Vagina (tissue), 2 donors: Measurements from ENCODE around the gene TAF3. TPM values are rescaled to one million over a fixed set of nuclear protein-coding genes. Genes with fewer than 3 reads are reported as not detected.
A peak's percentile ranks its signal among the peaks of the same experiment; 100 is the strongest.

Experiments used
- DNase-seq, 2 donors: peaks; one replicate each; pipeline ENCODE4 v3.0.0-alpha.2; 2017; ENCODE audit errors: extremely low spot score in 2 of 2
- H3K27ac ChIP-seq: fragments of 200-600 bp; sonication (generic); one replicate; pipeline ENCODE4 v1.5.1; 2019
- H3K27me3 ChIP-seq: fragments of 200-600 bp; sonication (generic); one replicate; pipeline ENCODE4 v1.5.1; 2019
- H3K36me3 ChIP-seq, 2 donors: fragments of 200-600 bp; sonication (generic); one replicate each; pipeline ENCODE4 v1.5.1; 2017 to 2019
- H3K4me1 ChIP-seq: fragments of 200-600 bp; sonication (generic); one replicate; pipeline ENCODE4 v1.5.1; 2019
- H3K4me3 ChIP-seq, 2 donors: fragments of 200-600 bp; sonication (generic); 1 replicate in 1 of 2; 2 replicates in 1 of 2; pipeline ENCODE4 v1.5.1; 2016 to 2019
- H3K9me3 ChIP-seq: fragments of 200-600 bp; sonication (generic); one replicate; pipeline ENCODE4 v1.5.1; 2019
- CTCF ChIP-seq, 3 experiments: fragments of 450-650 bp in 2 of 3; fragments of 200-600 bp in 1 of 3; sonication (generic) in 1 of 3; IDR thresholded peaks; one replicate each; pipeline ENCODE4 v1.5.1; 2017 to 2019; ENCODE audit warnings: antibody characterized with exemption in 3 of 3, mild to moderate bottlenecking in 2 of 3, moderate library complexity in 2 of 3
- POLR2A ChIP-seq, 2 donors: fragments of 450-650 bp; IDR thresholded peaks; one replicate each; pipeline ENCODE4 v1.6.1; 2017; ENCODE audit warnings: antibody characterized with exemption in 2 of 2, mild to moderate bottlenecking in 2 of 2, moderate library complexity in 2 of 2
- POLR2AphosphoS5 ChIP-seq, 2 donors: sonication (generic); formaldehyde crosslinking; IDR thresholded peaks; one replicate each; pipeline ENCODE4 v1.9.0; 2017; ENCODE audit warnings: antibody characterized with exemption in 2 of 2, mild to moderate bottlenecking in 2 of 2, low read depth in 1 of 2; ENCODE audit not compliant: insufficient read depth in 1 of 2
- intact Hi-C: fragments of 100-400 bp; cut with DNase I; formaldehyde crosslinking; loops from one replicate; pipeline ENCODE4 v1.15.1; 2023
- total RNA-seq: library from RNA; depleted of rRNA; stranded (reverse); fragments of >200 nt; gene quantifications from one replicate; pipeline ENCODE4 v1.2.3, GENCODE V29; 2016

TAF3 gene
- total RNA-seq, 1 donor from 2014 or later = 9.8 TPM

GRCh38 chr10:7789390-7789789, 28.9 kb upstream of the TAF3 start:
- H3K36me3 ChIP-seq = peaks cover 0 to 5% of the 10 kb centered on the region in 2 donors
- DNase-seq = no peak
- H3K4me1 ChIP-seq = peaks cover 75% of the 10 kb centered on the region
- H3K4me3 ChIP-seq = peak overlapping the region in 1 of 2 donors; percentile 97
- intact Hi-C loops = no loop called here
- H3K27me3 ChIP-seq = no peaks in the 10 kb centered on the region
- H3K27ac ChIP-seq = no peak overlapping the region
- TF ChIP-seq CTCF (IDR thresholded peaks at IDR 0.05) (no peak), POLR2A (IDR thresholded peaks at IDR 0.05) (no peak), POLR2AphosphoS5 (IDR thresholded peaks at IDR 0.05; ENCODE audit: insufficient read depth in 1 of 2, low read depth in 1 of 2) (no peak)
- no peaks in the 10 kb centered on the region for H3K9me3 ChIP-seq

- Histone ChIP-seq H3K36me3 (peaks cover 0 to 14% of the 10 kb centered on the region in 2 donors), H3K9me3 (no peaks in the 10 kb centered on the region), H3K4me3 (no peak overlapping the region), H3K27ac (no peak overlapping the region), H3K4me1 (peaks cover 68% of the 10 kb centered on the region), H3K27me3 (no peaks in the 10 kb centered on the region)
- DNase-seq = no peak
- intact Hi-C loops = no loop called here
- TF ChIP-seq CTCF (IDR thresholded peaks at IDR 0.05) = no peak
- no peak for TF ChIP-seq POLR2A (IDR thresholded peaks at IDR 0.05)
- no peak for TF ChIP-seq POLR2AphosphoS5 (IDR thresholded peaks at IDR 0.05; ENCODE audit: insufficient read depth in 1 of 2, low read depth in 1 of 2)
These were observed 25.8 kb upstream of the TAF3 start for GRCh38 chr10:7792541-7792940.

GRCh38 chr10:7794251-7795026, 23.9 kb upstream of the TAF3 start:
- intact Hi-C loops = no loop called here
- Histone ChIP-seq H3K9me3 (no peaks in the 10 kb centered on the region), H3K4me1 (peaks cover 59% of the 10 kb centered on the region), H3K27me3 (no peaks in the 10 kb centered on the region), H3K36me3 (peaks cover 0 to 21% of the 10 kb centered on the region in 2 donors), H3K27ac (no peak overlapping the region), H3K4me3 (no peak overlapping the region)
- no peak for DNase-seq
- TF ChIP-seq CTCF (IDR thresholded peaks at IDR 0.05) (no peak), POLR2A (IDR thresholded peaks at IDR 0.05) (no peak), POLR2AphosphoS5 (IDR thresholded peaks at IDR 0.05; ENCODE audit: insufficient read depth in 1 of 2, low read depth in 1 of 2) (no peak)

- H3K27me3 ChIP-seq = no peaks in the 10 kb centered on the region
- intact Hi-C loops = no loop called here
- H3K36me3 ChIP-seq = peaks cover 0 to 33% of the 10 kb centered on the region in 2 donors
- H3K27ac ChIP-seq = no peak overlapping the region
- H3K4me1 ChIP-seq = peaks cover 47% of the 10 kb centered on the region
- TF ChIP-seq POLR2AphosphoS5 (IDR thresholded peaks at IDR 0.05; ENCODE audit: insufficient read depth in 1 of 2, low read depth in 1 of 2) (no peak), POLR2A (IDR thresholded peaks at IDR 0.05) (no peak), CTCF (IDR thresholded peaks at IDR 0.05) (no peak)
- no peak overlapping the region for H3K4me3 ChIP-seq
- H3K9me3 ChIP-seq = no peaks in the 10 kb centered on the region
- DNase-seq = no peak
These were observed 22.7 kb upstream of the TAF3 start for GRCh38 chr10:7795605-7796004.

GRCh38 chr10:7797582-7797981, 20.7 kb upstream of the TAF3 start:
- Histone ChIP-seq H3K27me3 (no peaks in the 10 kb centered on the region), H3K36me3 (peaks cover 0 to 52% of the 10 kb centered on the region in 2 donors), H3K9me3 (no peaks in the 10 kb centered on the region), H3K4me3 (no peak overlapping the region), H3K4me1 (peaks cover 32% of the 10 kb centered on the region), H3K27ac (no peak overlapping the region)
- intact Hi-C loops = no loop called here
- TF ChIP-seq POLR2AphosphoS5 (IDR thresholded peaks at IDR 0.05; ENCODE audit: insufficient read depth in 1 of 2, low read depth in 1 of 2) = no peak
- no peak for TF ChIP-seq POLR2A (IDR thresholded peaks at IDR 0.05)
- no peak for TF ChIP-seq CTCF (IDR thresholded peaks at IDR 0.05)
- no peak for DNase-seq
